Fibroblast of skin of abdomen (primary cell): ENCODE measurements around the gene KRT86. TPM values are rescaled to one million over a fixed set of nuclear protein-coding genes. Genes with fewer than 3 reads are reported as not detected.

Experiments used
- DNase-seq: peaks from one replicate; pipeline ENCODE4 v3.0.0-alpha.2; 2013
- polyA plus RNA-seq, 2 experiments: library from polyadenylated mRNA; unstranded; fragments of 120-200 nt; gene quantifications; one replicate each; pipeline ENCODE4 v1.2.1, GENCODE V29; 2013; ENCODE audit not compliant: insufficient read length in 2 of 2

Gene KRT86
- polyA plus RNA-seq (2013, experiment 1 of 2; ENCODE audit: insufficient read length), result 0.62 TPM
- polyA plus RNA-seq (2013, experiment 2 of 2; ENCODE audit: insufficient read length), result 0.51 TPM

DNA sequence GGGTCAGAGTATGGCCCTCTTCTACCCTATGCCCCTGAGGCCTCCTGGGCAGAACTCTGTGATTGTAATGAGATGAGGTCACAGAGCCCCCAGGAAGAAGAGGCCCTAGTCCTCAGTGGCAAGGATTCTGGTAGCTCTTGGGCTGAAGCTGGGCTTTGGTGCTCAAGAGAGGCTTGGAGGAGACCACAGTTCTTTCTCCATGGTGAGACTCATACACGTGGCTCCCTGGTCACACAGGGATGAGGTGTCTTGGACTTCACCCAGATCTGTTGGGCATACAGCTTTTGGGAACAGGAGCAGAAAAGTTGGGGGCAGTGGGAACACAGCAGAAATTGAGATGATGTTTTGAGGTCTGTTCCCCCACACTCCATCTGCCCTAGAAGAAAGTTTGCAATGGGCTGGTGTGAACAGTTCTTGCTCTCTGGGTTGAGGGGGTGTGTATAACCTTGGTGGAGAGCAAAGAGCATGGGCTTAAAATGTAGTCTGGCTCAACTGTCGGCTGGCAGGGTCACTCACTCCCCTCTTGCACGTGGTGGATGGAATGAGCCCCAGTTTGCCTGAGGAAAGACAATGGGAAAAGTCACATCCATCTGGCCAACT, at the start of gene KRT86:
KRT86 (plus strand) TSS at position 125 of the 600 bp plus-strand sequence. CDS start 27,272 bp downstream, outside the sequence.
- DNase-seq, result no peak

DNA sequence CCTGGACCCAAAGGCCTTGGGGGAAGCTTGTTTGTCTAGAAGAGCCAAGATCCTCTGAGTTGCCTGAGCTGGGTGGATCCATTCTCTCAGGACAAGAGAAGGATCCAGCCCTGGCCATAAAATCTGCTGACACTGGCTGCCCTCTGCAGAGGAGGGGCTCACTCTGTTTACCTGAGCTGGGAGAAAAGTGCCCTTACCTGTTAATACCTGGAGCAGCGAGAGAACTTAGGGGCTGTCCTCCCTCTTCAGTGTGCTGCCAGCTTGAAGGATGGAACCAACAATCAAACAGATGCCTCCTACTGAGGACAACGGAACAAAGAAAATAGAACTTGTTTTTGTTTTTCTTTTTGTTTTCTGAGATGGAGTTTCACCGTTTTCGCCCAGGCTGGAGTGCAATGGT, 48.7 kb upstream of the KRT86 start:
- DNase-seq, result no peak

DNA sequence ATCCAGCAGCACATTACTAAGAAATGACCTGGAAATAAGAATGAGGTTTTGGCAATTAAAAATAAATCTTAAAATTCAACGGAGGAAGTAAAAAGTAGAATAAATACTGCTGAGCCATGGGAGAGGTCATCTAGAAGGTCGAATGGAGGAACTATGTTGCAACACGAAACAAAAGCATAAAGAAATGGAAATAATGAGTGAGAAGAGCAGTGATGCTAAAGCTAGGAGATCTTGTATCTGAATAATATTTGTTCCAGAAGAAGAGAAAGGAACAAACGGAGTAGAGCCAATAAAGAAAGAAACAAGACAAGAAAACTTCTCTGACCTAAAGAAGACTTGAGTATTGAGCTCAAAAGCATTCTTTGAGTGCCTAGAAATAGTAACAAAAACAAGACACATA, 48.0 kb upstream of the KRT86 start:
- no peak for DNase-seq

DNA sequence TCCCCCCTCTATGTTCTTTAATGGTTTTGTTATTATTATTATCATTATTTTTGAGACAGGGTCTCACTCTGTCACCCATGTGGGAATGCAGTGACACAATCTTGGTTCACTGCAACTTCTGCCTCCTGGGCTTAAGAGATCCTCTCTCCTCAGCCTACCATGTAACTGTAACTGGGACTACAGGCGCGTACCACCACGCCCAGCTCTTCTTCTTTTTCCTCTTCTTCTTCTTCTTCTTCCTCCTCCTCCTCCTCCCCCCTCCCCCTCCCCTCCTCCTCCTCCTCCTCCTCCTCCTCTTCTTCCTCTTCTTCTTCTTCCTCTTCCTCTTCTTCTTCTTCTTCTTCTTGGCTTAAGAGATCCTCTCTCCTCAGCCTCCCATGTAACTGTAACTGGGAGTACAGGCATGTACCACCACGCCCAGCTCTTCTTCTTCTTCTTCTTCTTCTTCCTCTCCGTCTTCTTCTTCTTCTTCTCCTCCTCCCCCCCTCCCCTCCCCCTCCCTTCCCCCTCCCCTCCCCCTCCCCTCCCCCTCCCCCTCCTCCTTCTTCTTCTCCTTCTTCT, 46.8 kb upstream of the KRT86 start:
- DNase-seq, result no peak

DNA sequence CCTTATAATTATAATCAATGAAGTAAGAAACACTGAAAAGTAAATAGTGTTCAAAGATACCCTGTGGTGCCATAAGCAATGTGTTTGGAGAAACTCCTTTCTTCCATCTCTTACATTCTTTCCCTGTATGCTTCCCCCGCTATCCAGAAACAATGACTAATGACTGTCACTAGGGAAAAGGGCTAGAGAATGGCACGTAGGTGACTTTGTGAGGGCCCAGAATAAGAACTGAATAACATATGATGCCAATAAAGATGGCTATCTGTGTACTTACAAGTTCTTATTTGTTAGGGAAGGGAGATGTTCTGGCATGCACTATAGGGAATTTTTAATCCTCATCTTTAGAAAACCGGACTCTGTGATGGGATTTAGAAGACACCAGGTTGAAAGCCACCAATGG, 46.1 kb upstream of the KRT86 start:
- DNase-seq, result no peak

DNA sequence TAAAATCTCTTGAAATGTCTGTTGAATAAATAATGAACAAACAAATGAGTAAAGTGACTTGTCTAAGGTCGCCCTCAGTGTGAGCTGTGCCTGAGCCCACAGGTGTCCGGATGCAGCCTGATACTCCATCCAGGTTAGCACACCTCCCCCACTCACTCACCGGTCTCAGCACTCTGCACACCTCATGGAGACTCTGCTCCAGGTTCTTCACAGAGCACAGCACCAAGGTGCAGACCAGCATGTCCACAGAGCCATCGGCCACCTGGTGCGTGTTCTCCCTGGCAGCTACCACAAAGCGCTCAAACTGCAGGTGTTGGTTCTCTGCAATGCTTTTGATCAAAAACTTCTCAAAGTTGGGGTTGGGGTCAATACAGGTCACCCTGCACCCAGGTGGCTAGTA, 45.5 kb upstream of the KRT86 start:
- no peak for DNase-seq

DNA sequence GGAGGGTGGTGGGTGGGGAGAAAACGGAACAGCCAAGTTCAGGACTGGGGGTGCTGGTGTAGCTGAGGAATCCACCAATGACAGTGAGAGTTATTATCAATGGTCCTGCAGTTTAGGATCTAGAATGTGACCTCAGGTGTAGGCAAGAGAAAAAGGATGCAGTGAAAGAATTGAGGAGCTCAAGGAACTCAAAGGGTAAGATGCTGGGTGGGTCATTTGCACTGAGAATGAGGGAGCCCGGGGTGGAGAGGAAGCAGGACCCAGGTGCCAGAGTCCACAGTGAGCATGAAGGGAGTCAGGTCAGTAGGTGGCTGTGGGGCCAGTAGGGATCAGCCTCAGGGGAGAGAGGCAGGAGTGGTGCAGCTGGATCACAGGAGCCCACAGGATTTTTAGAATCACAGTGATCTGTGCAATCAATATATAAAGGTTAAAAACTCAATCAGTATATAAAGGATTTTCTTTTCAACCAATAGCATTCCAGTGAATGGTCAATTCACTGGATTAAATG, 44.6 kb upstream of the KRT86 start:
- no peak for DNase-seq

DNA sequence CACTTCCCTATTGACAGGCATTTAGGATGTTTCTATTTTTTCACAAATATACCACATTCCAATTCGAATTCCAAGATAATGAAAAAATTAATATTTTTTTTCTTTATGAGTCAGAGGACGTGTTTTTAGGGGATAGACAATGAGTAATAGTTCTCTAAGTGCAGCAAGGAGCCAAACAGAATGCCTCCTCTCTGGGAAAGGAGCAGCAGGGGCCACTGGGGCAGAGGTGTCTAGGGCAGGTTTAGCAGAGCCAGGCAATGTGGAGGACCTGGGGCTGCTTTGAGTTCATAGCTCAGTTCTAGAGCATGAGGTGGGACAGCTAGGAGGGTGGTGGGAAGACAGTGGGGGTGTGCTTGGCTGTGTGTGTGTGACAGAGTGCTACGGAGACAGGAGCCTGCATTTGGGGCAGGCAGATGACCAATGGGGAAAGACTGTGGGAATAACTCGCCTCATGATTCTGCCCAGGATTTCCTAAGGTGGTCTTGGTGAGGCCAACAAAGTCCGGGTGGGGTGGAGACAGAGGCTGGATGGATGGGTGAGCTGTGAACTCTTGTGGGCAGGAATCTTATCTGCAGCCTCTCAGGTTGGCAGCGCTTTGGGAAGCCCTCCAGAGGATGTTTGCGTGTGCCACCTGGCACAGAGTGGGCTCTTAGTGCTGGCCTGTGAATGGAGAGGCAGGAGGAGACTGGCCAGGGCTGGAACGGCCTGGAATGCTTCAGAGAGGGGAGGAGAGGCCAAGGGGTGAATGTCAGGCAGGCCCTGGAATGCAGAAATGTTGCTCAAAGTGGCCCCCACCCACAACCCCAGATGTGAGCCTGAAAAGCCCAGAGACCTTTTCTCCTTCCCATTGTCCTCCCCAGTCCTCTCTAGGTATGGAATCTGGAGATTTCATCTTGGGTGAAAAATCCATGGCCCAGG, 43.8 kb upstream of the KRT86 start:
- peak; percentile 90 for DNase-seq

DNA sequence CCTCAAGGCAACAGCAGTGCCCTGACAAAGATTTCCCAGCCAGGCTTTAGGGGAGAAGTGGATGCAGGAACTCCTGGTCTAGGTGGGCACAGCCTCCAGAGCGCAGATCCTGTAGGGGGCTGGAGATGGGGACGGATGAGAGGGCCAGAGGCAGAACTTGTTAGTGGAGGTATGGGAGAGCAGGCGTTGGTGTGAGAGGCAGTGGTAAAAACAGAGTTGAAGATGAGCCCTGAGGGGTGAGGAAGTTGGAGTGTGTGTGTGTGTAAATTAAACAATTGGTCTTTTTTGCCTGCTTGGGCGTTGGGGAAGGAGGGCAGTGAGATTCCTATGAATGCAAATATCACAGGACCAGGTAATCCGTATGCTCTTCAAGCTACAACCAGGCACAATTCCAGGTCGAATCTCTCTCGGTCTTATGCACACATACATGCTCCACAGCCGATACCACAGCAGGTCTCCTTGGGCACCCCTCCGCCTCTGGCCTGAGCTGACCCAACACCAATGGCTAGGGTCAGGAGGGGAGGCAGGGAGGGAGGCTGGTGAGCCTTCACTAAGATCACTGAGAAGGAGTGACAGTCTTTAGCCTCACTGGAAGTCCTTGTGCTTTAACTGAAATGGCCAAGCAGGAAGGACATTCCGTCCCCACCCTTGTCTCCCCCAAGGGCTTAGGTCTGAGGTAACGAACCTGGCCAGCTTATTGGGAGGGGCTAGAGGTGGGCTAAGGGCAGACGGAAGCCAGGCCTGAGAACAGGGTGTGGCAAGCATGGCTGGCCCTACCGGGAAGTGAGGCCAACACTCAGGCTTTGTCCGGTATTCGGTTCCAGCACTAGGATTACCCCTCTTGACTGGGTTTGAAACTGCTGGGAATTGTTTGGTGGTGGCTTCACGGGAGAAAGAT, 42.9 kb upstream of the KRT86 start:
- no peak for DNase-seq

DNA sequence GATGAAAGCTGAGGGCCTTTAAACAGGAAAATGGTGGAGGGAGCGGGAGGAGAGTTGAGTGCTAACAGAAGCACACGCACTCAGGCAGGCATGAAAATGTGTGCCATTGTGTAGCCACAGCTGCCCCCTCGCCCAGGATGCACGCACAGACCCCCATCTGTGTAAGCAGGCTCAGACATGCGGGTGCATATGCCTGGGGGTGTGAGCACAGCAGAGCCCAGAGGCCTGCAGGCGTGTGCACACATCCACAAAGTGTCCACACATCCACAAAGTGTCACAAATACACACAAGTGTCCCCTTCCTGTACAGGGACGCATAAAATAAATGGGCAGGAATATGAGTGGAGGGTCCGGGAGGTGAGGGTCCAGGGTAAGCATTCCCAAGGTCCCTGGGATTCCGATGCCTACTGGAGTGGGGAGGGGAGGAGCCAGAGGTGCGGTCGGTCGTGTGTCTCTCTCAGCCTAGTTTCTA, 42.2 kb upstream of the KRT86 start:
- DNase-seq, result no peak

DNA sequence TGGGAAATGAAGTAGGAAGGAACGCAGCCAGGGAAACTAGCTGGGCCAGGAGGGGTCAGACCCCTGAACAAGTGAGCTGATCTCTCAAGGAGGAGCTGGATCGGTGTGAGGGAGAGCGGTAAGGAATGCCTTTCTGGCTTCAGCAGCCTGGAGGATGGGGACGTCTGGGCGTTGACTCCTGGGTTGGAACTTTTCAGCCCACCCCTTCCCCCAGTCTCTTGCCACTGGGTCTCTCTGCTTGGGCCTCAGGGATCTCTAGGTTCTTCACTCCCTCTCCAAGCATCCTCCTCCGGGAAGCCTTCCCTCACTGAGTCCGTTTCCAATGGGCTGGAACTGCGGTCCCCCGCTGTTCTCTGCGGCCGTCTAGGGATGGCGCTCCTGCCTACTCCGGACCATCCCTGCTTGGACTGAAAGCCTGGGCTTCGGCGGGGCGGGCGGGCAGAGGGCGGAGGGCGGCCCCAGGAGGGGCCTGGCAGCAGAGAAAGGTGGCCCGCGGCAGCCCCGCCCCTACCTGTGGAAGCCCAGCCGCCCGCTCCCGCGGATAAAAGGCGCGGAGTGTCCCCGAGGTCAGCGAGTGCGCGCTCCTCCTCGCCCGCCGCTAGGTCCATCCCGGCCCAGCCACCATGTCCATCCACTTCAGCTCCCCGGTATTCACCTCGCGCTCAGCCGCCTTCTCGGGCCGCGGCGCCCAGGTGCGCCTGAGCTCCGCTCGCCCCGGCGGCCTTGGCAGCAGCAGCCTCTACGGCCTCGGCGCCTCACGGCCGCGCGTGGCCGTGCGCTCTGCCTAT, 41.6 kb upstream of the KRT86 start, which contains the start of gene KRT7:
KRT7 (plus strand) TSS at position 570 of the 788 bp plus-strand sequence; CDS start at position 624, 54 bp downstream.
- DNase-seq, result peak; percentile 50

DNA sequence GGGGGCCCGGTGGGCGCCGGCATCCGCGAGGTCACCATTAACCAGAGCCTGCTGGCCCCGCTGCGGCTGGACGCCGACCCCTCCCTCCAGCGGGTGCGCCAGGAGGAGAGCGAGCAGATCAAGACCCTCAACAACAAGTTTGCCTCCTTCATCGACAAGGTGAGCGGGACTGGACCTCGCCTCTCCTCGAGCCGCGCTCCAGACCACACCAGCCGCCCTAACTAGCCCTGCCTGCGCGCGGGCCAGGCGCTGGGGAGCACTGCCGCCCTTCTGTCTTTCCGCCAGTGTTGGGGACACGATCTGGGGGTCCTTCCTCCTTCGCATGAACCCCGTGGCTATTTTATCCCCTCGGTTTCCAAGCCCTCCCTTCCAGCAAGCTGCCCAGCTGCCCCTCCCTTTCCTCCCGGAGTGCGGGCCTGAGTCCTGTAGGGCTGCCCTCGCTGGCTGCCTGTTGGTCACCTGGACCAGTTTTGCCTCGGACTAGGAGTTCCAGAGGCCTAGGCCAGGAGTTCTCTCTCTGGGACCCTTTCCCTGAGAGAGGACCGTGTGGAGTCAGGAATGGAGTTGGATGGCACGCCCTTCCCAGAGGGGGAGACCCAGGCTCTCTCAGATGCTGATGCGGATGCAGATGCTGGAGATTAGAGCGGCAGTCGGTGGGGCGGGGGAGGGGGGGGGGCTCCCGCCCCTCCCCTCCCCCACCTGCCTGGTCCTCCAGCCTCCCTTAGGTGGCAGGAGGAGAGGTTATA, 40.8 kb upstream of the KRT86 start:
- DNase-seq, result no peak

DNA sequence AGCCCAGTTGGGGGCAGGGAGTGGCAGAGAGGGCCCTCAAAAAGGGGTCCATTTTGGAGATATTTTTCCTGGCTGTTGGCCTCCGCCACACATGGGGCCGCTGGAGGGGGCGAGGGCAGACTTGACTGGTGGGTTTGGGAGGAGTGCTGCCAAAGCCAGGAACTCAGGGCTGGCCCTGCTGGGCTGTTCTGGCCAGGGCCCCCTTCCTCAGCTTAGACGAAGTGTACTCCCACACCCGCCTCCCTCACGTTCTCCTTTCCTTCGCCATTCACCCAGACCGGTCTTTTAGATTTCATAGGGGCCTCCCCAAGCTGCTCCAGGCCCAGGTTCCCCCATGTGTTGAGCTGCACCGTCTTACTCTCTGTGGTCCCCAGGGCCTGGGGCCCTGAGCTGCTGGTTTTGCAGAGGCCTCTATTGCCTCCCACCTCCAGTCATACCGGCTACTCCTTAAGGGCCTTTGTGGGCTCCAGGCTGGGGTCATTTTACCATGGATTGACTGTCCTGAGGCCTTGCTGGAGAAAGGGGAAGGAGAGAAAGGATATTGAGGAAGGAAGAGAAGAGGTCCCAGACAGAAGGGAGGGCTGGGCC, 40.1 kb upstream of the KRT86 start:
- no peak for DNase-seq

DNA sequence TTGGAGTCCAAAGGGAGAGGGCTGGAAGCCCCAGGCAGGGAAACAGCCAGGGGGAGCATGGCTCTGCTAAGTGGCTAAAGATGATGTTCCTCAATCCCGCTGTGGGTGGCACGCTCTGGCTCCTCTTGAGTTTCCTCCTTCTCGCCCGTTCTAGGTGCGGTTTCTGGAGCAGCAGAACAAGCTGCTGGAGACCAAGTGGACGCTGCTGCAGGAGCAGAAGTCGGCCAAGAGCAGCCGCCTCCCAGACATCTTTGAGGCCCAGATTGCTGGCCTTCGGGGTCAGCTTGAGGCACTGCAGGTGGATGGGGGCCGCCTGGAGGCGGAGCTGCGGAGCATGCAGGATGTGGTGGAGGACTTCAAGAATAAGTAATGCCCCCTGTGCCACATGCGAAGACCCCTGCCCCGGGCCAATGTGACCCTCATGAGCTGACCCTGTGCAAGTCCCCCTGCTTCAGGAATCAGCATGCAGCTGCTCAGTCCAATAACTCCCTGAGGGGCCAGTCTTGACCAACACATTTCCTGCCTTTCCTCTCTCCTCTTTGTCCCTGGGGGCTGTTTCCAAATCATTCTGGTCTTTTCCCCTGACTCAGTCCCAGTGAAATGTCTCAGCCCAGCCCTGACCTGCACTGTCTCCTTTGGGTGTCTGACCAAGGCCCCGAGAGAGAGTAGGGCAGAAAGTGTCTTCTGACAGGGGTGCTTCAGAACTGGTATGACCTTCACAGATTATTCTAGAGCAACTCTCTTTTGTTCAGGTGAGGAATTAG, 39.3 kb upstream of the KRT86 start:
- no peak for DNase-seq

DNA sequence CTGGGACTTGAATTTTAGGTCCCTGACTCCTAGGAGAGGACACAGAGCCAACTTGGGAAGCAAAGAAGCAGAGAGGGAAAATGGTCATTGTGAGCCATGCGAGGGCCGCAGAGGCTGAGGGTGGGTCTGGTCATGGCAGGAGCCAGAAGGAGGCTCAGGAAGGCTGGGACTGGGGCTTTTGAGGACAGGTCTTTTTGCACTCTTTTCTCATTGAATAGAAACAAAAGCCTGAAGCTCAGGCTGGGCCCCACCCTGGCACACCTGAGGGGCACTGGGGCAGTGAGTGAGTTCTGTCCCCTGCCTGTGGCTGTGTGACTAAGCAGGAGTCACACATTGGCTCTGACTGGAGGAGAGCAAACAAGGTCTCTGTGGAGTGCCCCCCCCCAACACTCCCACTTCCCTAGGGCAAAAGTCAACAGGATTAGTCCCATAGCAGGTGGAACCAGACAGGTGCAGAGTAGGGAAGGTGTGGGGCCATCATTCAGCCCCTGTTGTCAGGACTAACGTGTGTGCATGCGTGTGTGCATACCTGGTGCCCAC, 38.6 kb upstream of the KRT86 start:
- no peak for DNase-seq

DNA sequence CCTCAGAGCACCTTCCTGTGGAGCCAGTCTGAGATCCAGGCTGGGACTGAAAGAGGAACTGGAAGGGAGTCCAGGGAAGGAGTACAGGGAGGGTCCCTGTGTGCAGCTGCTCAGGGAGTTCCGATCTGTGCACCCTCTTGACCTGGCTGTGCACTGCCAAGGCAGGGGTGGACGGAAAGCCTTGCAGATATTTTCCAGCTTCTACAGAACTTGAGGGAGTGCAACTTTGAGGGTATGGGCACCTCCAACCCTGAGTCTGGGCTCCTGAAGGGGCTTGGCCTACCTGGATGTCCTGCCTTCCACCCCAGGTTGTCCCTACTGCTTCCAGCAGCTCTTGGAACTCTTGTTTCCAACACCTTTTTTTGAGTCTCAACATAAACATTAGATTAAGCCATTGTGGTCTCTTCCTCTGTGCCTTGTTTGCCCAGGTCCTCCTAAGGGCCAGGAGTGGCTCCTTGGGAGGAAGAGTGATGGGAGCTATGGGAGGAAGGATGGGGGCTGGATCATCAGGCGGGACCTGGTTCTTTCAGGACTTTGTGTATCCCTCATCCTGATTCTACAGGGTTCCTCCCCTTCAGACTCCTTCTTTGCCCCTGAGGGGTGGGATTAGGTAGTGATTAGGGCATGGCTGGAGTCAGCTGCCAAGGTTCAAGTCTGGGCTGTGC, 37.9 kb upstream of the KRT86 start:
- DNase-seq, result no peak

DNA sequence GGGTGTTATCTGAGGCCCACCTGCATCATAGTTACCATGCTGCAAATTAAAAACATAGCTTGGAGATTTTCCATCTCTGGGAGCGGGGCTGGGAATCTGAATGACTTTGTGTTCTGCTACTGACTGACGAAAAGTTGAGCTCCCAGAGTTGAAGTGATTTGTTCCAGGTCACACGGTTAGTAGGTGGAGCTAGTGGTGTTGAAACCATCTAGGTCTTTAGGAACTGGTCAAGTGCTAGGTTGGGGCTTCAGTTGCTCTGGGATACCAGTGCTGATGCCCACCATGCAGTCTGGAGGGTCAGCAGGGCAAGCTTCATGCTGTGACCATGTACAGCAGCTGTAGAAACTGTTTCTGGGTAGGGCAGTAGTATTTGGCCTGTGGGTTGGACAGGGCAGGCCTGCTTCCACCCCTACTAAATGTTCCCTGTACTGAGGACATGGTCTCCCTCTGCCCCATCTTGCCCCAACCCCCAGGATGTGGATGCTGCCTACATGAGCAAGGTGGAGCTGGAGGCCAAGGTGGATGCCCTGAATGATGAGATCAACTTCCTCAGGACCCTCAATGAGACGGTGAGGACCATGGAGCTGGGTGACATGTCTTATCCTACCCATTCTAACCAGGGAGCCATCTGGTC, 36.1 kb upstream of the KRT86 start:
- DNase-seq, result no peak
